Mucosa of stomach (tissue), 1 donor: ENCODE measurements around the gene TRPV4.

Source experiments
- H3K27me3 ChIP-seq: one replicate; pipeline ENCODE4 v1.7.0; 2013; ENCODE audit warnings: mild to moderate bottlenecking, low read length; ENCODE audit not compliant: control insufficient read depth, insufficient read depth
- H3K36me3 ChIP-seq: one replicate; pipeline ENCODE4 v1.7.0; 2013; ENCODE audit warnings: low read length; ENCODE audit not compliant: control insufficient read depth, insufficient read depth
- H3K4me1 ChIP-seq: one replicate; pipeline ENCODE4 v1.7.0; 2013; ENCODE audit warnings: mild to moderate bottlenecking, low read length; ENCODE audit not compliant: control insufficient read depth, insufficient read depth
- H3K4me3 ChIP-seq: one replicate; pipeline ENCODE4 v1.7.0; 2013; ENCODE audit warnings: low read length
- H3K9ac ChIP-seq: one replicate; pipeline ENCODE4 v1.7.0; 2013; ENCODE audit warnings: mild to moderate bottlenecking, low read length, moderate library complexity
- H3K9me3 ChIP-seq: one replicate; pipeline ENCODE4 v1.7.0; 2013; ENCODE audit warnings: mild to moderate bottlenecking, low read length, moderate library complexity; ENCODE audit not compliant: control insufficient read depth
- donor health status: Pancreatic carcinoma.

TRPV4 gene

DNA sequence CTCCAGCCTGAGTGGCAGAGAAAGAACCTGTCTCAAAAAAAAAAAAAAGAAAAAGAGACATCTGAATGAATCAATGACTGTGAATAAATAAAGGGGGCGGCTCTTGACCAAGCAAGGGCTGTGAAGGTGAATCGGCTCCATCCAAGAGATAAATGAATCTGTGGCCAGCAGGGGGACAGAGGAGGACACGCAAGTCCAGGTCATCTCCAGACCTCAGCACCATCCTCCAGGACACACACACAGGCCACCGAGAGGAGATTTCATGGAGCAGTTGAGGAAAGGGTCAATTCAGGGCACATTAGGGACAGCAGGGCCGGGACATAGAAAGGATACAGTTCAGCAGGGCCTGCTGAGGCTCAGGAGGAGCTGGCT is 21.6 kb downstream of the TRPV4 start:
- no peak overlapping the region for H3K4me3 ChIP-seq
- no peaks in the 10 kb centered on the region for H3K4me1 ChIP-seq
- H3K9ac ChIP-seq: no peak overlapping the region
- H3K36me3 ChIP-seq: no peaks in the 10 kb centered on the region
- no peaks in the 10 kb centered on the region for H3K27me3 ChIP-seq
- no peaks in the 10 kb centered on the region for H3K9me3 ChIP-seq

DNA sequence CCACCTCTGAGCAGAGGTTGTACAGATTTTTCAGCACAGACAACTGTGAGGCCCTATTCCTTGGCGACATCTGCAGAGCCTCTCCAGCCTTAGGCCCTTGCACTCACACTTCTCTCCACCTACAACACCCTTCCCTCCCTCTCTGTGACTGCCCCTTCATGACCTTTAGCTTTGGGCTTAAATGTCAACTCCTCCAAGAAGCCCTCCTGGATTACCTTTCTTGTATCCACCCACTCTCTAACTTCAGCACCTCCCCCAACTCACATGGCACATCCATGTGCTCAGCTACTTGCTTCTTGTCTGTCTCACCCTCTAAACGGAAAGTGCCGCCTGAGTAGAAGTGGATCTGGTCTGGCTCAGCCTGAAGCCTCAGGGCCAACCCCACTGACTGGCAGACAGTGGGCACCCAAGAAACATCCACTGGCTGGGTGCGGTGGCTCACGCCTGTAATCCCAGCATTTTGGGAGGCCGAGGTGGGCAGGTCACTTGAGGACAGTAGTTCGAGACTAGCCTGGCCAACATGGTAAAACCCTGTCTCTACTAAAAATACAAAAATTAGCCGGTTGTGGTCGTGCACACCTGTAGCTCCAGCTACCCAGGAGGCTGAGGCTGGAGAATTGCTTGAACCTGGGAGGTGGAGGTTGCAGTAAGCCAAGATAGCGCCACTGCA is 22.1 kb downstream of the TRPV4 start:
- Histone ChIP-seq H3K9me3 (no peaks in the 10 kb centered on the region), H3K36me3 (no peaks in the 10 kb centered on the region), H3K4me3 (no peak overlapping the region), H3K27me3 (no peaks in the 10 kb centered on the region), H3K9ac (no peak overlapping the region), H3K4me1 (no peaks in the 10 kb centered on the region)

DNA sequence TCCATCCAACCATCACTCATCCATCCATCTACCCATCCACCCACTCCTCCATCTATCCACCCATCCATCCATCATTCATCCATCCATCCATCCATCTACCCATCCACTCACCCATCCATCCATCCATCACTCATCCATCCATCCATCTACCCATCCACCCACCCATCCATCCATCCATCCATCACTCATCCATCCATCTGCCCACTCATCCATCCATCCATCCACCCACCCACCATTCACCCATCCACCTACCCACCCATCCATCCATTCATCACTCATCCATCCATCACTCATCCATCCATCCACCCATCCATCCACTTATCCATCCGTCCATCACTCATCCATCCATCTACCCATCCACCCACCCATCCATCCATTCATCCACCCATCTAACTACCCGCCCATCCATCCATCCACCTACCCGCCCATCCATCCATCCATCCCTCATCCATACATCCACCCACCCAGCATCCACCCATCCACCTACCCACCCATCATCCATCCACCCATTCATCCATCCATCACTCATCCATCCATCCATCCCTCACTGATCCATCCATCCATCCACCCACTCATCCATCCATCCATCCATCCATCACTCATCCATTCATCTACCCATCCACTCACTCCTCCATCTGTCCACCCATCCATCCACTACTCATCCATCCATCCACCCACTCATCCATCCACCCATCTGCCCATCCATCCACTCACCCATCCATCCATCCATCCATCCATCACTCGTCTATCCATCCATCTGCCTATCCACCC is 24.1 kb downstream of the TRPV4 start:
- Histone ChIP-seq H3K9me3 (no peaks in the 10 kb centered on the region), H3K4me1 (no peaks in the 10 kb centered on the region), H3K36me3 (no peaks in the 10 kb centered on the region), H3K27me3 (no peaks in the 10 kb centered on the region), H3K9ac (no peak overlapping the region), H3K4me3 (no peak overlapping the region)

DNA sequence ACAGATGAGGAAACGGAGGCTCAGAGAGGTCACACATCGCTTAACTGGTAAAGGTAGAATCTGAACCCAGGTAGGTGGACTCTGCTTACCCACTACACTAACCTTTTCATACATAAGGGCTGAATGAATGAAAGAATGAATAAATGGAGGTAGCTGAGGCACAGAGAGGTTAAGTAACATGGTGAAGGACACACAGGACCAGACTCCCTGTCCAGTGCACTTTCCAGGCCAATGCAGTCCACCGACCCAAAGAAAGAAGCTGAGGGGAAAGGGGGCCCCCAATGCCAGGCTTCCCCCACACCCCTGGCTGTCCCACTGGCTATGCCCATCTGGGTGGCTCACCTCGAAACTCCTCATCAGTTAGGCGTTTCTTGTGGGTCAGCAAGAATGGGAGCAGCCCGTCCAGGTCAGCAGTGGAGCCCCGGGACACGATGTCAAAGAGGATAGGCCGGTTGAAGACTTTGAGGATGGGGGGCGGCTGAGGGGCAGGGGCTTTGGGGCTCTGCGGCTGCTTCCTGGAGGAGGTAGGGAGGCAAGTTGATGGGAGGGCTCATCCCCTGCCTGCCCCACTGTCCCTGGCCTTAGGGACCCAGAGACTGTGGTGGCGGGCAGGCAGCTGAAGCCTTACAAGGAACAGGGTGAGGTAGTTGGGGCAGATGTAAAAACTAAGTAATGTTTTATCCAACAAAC is 25.1 kb downstream of the TRPV4 start:
- Histone ChIP-seq H3K4me3 (no peak overlapping the region), H3K9me3 (no peaks in the 10 kb centered on the region), H3K4me1 (no peaks in the 10 kb centered on the region), H3K9ac (no peak overlapping the region), H3K27me3 (no peaks in the 10 kb centered on the region), H3K36me3 (no peaks in the 10 kb centered on the region)

DNA sequence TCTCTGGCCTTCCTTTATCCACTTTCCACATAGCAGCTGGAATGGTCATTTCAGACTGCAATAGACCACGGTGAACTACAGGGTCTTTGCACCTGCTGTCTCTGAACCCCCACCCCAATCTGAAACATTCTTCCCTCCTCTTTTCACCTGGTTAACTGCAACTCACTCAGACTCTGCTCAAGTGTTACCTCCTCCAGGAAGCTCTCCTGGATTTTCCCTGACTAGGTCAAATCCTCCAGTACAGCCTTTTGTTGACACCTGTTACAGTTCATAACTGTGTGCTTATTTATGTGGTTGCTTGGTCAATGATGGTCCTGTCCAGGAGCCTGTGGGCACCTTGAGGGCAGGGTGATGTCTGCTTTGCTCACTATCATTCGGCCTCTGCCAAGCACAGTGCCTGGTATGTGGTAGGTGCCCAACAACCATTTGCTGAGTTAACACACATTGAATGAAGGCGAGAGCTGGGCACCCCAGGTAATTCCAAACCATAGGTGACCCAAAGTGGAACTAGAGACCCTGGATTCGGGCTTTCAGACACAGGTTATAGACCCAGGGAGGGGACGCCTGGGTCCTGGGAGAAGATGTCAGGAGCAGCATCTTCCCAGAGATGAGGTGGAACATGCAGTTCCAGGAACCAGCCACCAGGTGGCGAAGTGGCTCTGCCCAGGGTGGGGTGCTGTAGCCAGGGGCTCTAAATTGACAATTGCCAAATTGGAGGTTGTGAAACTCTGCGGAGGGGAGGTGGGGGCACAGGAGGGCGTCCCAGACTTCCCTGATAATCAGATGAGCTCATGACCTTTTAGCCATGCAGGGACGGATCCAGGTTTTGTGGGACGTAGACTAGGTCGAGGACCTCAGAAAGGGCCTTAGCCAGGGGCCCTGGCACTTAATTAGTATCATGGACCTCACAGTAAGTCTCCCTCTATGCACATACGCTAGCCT is 28.1 kb downstream of the TRPV4 start:
- Histone ChIP-seq H3K27me3 (no peaks in the 10 kb centered on the region), H3K9ac (no peak overlapping the region), H3K9me3 (no peaks in the 10 kb centered on the region), H3K4me1 (no peaks in the 10 kb centered on the region), H3K36me3 (no peaks in the 10 kb centered on the region), H3K4me3 (no peak overlapping the region)

DNA sequence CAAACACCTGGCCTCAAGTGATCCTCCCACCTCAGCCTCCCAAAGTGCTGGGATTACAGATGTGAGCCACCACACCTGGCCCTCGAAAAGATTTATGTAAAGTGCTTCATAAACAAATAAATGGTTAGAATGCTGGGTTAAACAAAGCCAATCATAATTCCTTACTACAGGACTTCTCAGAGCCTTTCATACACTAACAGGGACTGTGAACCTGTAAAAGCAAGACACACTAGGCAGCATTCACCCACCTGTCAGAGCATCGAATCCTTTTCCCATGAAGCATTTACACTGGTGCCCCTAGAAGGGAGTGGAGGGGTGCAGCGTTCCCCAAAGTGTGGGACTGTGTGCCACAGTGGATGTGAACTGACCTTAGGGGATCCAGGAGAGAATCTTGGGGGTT is 29.5 kb downstream of the TRPV4 start:
- Histone ChIP-seq H3K9ac (no peak overlapping the region), H3K27me3 (no peaks in the 10 kb centered on the region), H3K4me1 (no peaks in the 10 kb centered on the region), H3K36me3 (no peaks in the 10 kb centered on the region), H3K9me3 (no peaks in the 10 kb centered on the region), H3K4me3 (no peak overlapping the region)

DNA sequence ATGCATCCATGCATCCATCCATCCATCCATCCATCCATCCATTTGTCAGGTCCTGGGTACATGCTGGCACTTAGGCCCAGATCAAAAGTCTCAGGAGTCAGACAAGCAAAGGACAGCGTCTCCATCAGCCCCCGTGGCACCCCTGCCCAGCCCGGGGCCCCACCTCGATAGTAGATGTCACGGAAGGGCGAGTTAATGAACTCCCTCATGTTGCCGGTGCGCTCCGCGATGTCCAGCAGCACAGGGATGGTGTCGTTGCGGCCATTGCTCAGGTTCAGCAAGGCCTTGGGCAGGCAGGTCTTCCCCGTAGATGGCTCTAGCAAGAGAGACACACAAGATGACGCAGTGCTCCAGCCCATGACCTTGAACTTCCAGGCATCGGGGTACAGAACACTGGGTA is 30.4 kb downstream of the TRPV4 start:
- no peak overlapping the region for H3K4me3 ChIP-seq
- no peak overlapping the region for H3K9ac ChIP-seq
- H3K36me3 ChIP-seq: no peaks in the 10 kb centered on the region
- H3K4me1 ChIP-seq: no peaks in the 10 kb centered on the region
- no peaks in the 10 kb centered on the region for H3K9me3 ChIP-seq
- H3K27me3 ChIP-seq: no peaks in the 10 kb centered on the region

DNA sequence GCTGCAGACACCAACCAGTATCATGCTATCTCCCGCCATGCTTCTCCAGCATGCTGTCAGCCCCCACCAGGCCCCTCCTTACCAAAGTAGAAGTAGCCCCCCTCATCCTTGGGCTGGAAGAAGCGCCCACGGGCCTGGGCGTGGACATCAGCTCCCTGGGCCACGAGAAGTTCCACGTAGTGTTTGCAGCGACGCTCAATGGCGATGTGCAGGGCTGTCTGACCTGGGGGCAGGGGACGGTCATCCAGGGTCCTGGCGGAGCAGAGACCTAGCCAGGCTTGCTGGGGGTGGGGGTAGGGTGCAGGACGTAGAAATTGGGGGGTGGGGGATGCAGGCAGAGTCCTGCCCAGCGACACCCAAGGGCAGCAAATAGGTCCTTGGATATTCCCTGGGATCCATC is 32.7 kb downstream of the TRPV4 start:
- H3K36me3 ChIP-seq: no peaks in the 10 kb centered on the region
- H3K4me1 ChIP-seq: no peaks in the 10 kb centered on the region
- no peak overlapping the region for H3K9ac ChIP-seq
- no peak overlapping the region for H3K4me3 ChIP-seq
- no peaks in the 10 kb centered on the region for H3K9me3 ChIP-seq
- no peaks in the 10 kb centered on the region for H3K27me3 ChIP-seq

DNA sequence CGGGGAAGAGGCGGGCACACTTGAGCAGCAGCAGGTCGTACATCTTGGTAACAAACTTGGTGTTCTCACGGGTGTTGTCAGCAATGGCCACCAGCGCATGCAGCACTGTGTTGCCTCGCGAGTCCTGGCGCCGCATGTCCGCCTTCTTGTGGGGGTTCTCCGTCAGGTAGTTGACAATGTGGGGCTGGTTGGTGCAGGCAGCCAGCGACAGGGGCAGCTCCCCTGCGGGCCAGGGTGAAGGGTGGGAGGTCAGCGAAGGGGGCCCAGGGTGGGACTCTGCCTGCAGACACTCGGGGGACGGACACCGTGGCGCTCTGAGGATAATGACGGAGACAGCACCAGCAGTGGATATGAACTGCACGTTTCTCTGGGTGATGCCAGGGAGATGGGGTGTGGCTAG is 34.5 kb downstream of the TRPV4 start:
- Histone ChIP-seq H3K36me3 (no peaks in the 10 kb centered on the region), H3K4me1 (no peaks in the 10 kb centered on the region), H3K9me3 (no peaks in the 10 kb centered on the region), H3K9ac (no peak overlapping the region), H3K27me3 (no peaks in the 10 kb centered on the region), H3K4me3 (no peak overlapping the region)

DNA sequence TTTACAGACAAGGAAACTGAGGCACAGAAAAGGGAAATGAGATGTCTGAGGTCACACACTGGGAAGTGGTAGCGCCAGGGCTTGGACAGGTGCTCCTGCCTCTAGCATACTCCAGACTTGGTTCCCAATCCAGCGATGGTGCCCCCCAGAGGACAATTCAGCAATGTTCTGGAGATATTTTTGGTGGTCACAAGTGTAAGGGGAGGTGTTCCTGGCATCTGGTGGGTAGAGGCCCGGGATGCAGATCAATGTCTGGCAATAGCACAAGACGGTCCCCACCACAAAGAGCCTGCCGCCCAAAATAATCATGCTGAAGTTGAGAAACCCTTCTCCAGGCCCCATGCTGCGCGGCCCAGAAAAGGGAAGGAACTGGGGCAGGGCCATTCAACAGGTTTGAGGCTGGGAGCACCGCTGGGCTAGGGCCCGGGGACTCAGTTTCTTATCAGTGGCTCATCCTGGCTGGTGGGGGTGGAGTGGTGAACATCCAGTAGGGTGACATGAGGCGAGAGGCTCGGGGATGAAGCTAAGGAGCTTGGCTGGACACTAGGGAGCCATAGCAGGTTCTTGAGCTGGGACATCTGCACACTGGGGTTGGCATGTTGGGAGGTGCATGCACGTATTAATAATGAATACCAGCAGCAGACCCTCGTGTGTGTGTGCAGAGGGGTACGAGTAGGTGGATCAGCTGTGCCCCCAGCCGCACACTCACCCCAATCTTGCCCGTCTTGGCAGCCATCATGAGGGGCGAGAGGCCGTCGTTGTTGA is 35.1 kb downstream of the TRPV4 start:
- Histone ChIP-seq H3K4me3 (no peak overlapping the region), H3K36me3 (no peaks in the 10 kb centered on the region), H3K4me1 (no peaks in the 10 kb centered on the region), H3K9me3 (no peaks in the 10 kb centered on the region), H3K27me3 (no peaks in the 10 kb centered on the region), H3K9ac (no peak overlapping the region)

DNA sequence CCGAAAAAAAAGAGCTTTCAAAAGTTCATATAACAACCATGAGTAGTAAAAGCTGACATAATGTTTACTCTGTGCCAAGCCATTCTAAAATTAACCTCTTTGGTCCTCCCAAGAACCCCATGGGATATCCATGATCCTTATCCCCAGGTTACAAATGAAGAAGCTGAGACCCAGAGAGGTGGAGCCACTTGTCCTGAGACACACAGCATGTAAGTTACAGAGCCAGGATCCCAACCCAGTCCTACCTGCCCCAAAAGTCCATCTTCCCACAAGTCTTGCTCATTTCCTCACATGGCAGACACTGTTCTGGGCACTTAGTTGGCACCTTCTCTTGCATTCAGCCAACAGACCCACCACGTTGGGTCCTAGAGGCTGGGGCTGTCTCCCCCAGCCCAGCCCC is 37.1 kb downstream of the TRPV4 start:
- Histone ChIP-seq H3K4me1 (no peaks in the 10 kb centered on the region), H3K36me3 (no peaks in the 10 kb centered on the region), H3K9ac (no peak overlapping the region), H3K4me3 (no peak overlapping the region), H3K9me3 (no peaks in the 10 kb centered on the region), H3K27me3 (no peaks in the 10 kb centered on the region)
